GM12891 (cell line): ENCODE data around the gene COX7A2.

ENCODE experiments used
- POLR2A ChIP-seq: IDR thresholded peaks from 2 replicates; pipeline ENCODE4 v1.6.1; 2011; ENCODE audit warnings: low read depth, low read length, control low read depth
- POU2F2 ChIP-seq: IDR thresholded peaks from 2 replicates; pipeline ENCODE4 v1.6.1; 2011; ENCODE audit warnings: low read depth, mild to moderate bottlenecking, control low read depth, low read length, moderate library complexity

DNA sequence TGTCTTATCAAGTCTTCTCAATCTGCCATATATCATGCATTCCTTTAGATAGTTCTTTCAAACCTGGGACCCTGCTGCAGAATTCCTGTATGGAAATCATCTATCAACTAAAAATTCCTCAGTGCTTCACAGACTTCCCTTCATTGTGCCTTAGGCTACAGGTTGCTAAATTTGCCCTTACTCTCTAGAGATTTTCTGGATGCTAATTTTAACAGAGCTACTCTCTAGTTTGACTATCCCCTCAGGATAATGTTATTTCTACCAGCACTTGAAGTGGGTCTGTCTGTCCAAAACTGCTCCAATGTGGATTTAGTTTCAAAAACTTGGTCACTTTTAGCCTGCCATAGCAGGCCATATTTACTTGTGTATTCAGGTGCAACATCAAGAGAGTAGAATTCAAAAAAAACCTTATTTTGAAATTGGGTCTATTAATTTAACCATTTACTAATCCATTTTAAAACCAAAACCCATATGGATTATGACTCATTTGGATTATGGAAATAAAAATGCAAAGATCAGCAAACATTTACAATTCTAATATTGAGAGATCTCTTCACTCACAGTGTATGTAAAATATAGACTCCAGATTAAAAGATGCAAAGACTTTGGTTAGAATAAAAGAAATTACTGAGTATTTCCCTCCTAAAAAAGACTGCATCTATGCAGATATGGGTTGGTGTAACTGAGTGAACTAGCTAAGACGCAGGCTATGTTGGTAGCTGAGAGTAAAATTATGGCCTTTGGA lies 13.9 kb upstream of the COX7A2 start:
- TF ChIP-seq POU2F2 (no peak), POLR2A (no peak)
